SK-N-SH treated with all-trans-retinoic acid at 6 μM for 48 hours (cell line): ENCODE measurements around the gene TRIOBP.

Experiments
- ATAC-seq: fragments of 200-7000 bp; cut with Tn5 transposase; 3 replicates; pipeline ENCODE4 v1.9.1; 2020; ENCODE audit warnings: mild to moderate bottlenecking, moderate library complexity
- ARNTL ChIP-seq: fragments of 450-650 bp; formaldehyde crosslinking; IDR thresholded peaks from 2 replicates; pipeline ENCODE4 v1.5.0; 2020; ENCODE audit warnings: low read depth, mild to moderate bottlenecking, moderate library complexity, borderline replicate concordance
- BACH2 ChIP-seq: fragments of 250-450 bp; sonication (Bioruptor Pico); IDR thresholded peaks from 2 replicates; pipeline ENCODE4 v1.9.0; 2021; ENCODE audit warnings: mild to moderate bottlenecking, borderline replicate concordance
- CREB5 ChIP-seq: fragments of 250-450 bp; sonication (Bioruptor Pico); IDR thresholded peaks from 2 replicates; pipeline ENCODE4 v1.5.1; 2020; ENCODE audit warnings: low read depth, mild to moderate bottlenecking, moderate library complexity
- CSDC2 ChIP-seq: fragments of 250-450 bp; sonication (Bioruptor Pico); IDR thresholded peaks from 2 replicates; pipeline ENCODE4 v1.5.0; 2020; ENCODE audit warnings: mild to moderate bottlenecking, moderate library complexity
- ESRRG ChIP-seq: fragments of 250-450 bp; sonication (Bioruptor Pico); IDR thresholded peaks from 2 replicates; pipeline ENCODE4 v1.6.1; 2021; ENCODE audit warnings: mild to moderate bottlenecking
- GLIS3 ChIP-seq: fragments of 250-450 bp; sonication (Bioruptor Pico); IDR thresholded peaks from 2 replicates; pipeline ENCODE4 v1.5.0; 2020; ENCODE audit warnings: mild to moderate bottlenecking, moderate library complexity
- ISL1 ChIP-seq: fragments of 250-450 bp; sonication (Bioruptor Pico); IDR thresholded peaks from 2 replicates; pipeline ENCODE4 v2.1.2; 2022; ENCODE audit warnings: mild to moderate bottlenecking, moderate library complexity
- OSR1 ChIP-seq: fragments of 250-450 bp; sonication (Bioruptor Pico); IDR thresholded peaks from 2 replicates; pipeline ENCODE4 v1.8.0; 2022; ENCODE audit warnings: moderate library complexity, mild to moderate bottlenecking, inconsistent platforms
- PATZ1 ChIP-seq: fragments of 250-450 bp; sonication (Bioruptor Pico); IDR thresholded peaks from 2 replicates; pipeline ENCODE4 v1.8.0; 2020; ENCODE audit warnings: mild to moderate bottlenecking, moderate library complexity, borderline replicate concordance
- POU6F1 ChIP-seq: fragments of 250-450 bp; sonication (Bioruptor Pico); IDR thresholded peaks from 2 replicates; pipeline ENCODE4 v1.8.0; 2021; ENCODE audit warnings: low read depth, mild to moderate bottlenecking, moderate library complexity, borderline replicate concordance
- PPARA ChIP-seq: fragments of 250-450 bp; sonication (Bioruptor Pico); IDR thresholded peaks from 2 replicates; pipeline ENCODE4 v1.5.0; 2020; ENCODE audit warnings: mild to moderate bottlenecking, borderline replicate concordance
- RARB ChIP-seq: fragments of 250-450 bp; sonication (Bioruptor Pico); IDR thresholded peaks from 2 replicates; pipeline ENCODE4 v1.8.0; 2021; ENCODE audit warnings: mild to moderate bottlenecking, moderate library complexity
- SNAI2 ChIP-seq: fragments of 250-450 bp; sonication (Bioruptor Pico); IDR thresholded peaks from 2 replicates; pipeline ENCODE4 v1.5.0; 2020; ENCODE audit warnings: mild to moderate bottlenecking, moderate library complexity
- TCF4 ChIP-seq: fragments of 250-450 bp; sonication (Bioruptor Pico); IDR thresholded peaks from 2 replicates; pipeline ENCODE4 v1.8.0; 2021; ENCODE audit warnings: mild to moderate bottlenecking, moderate library complexity, borderline replicate concordance
- TOX ChIP-seq: fragments of 250-450 bp; sonication (Bioruptor Pico); IDR thresholded peaks from 2 replicates; pipeline ENCODE4 v1.8.0; 2021; ENCODE audit warnings: mild to moderate bottlenecking, moderate library complexity, borderline replicate concordance
- ZC3H10 ChIP-seq: fragments of 250-450 bp; sonication (Bioruptor Pico); IDR thresholded peaks from 2 replicates; pipeline ENCODE4 v1.5.1; 2021; ENCODE audit warnings: mild to moderate bottlenecking, moderate library complexity
- ZFP30 ChIP-seq: fragments of 450-650 bp; formaldehyde crosslinking; IDR thresholded peaks from 2 replicates; pipeline ENCODE4 v1.5.0; 2022; ENCODE audit warnings: mild to moderate bottlenecking, moderate library complexity
- ZNF565 ChIP-seq: fragments of 450-650 bp; formaldehyde crosslinking; conservative IDR thresholded peaks from 2 replicates; pipeline ENCODE4 v1.5.0; 2020; ENCODE audit warnings: low read depth, mild to moderate bottlenecking, moderate library complexity
- TF ChIP-seq, protein P1 (sequence below): fragments of 250-450 bp; sonication (Bioruptor Pico); IDR thresholded peaks from 2 replicates; pipeline ENCODE4 v1.5.0; 2020; ENCODE audit warnings: mild to moderate bottlenecking, moderate library complexity

Gene TRIOBP

DNA sequence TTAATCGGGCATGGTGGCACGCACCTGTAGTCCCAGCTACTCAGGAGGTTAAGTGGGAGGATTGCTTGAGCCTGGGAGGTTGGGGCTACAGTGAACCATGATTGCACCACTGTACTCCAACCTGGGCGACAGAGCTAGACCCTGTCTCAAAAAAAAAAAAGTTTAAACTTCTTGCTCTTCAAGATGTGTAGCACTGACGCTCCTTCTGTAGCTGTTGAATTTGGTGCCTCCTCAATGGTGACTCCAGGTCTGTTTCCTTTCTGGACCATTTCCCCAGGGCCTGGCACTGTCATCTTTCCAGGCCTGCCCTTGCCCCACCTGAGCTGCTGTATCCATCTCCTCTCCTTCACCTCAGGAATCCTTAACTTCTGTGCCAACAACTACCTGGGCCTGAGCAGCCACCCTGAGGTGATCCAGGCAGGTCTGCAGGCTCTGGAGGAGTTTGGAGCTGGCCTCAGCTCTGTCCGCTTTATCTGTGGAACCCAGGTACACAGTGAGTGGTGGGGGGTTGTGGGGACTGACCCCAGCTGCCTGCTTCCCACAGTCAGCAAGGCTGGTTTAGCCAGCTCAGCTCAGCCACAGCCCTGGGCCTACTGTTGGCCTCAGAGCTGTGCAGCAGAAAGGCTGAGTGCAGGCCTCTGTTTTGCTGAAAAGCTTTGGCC lies 113.0 kb downstream of the TRIOBP start (continued):
- TF ChIP-seq RARB (CRISPR knock-in tag) = no peak
- TF ChIP-seq POU6F1 (CRISPR knock-in tag) = no peak
- no peak for TF ChIP-seq ISL1 (CRISPR knock-in tag)
- no peak for TF ChIP-seq OSR1 (CRISPR knock-in tag)
- no peak for TF ChIP-seq ZFP30 (CRISPR knock-in tag)
- TF ChIP-seq TOX (CRISPR knock-in tag) = no peak
- TF ChIP-seq ARNTL (CRISPR knock-in tag) = no peak
- TF ChIP-seq PPARA (CRISPR knock-in tag) = no peak

- TF ChIP-seq GLIS3 (no peak), CREB5 (CRISPR knock-in tag) (no peak), TOX (CRISPR knock-in tag) (no peak), OSR1 (CRISPR knock-in tag) (no peak), ISL1 (CRISPR knock-in tag) (no peak), ZC3H10 (CRISPR knock-in tag) (no peak), POU6F1 (CRISPR knock-in tag) (no peak), CSDC2 (CRISPR knock-in tag) (no peak), PATZ1 (CRISPR knock-in tag) (no peak), BACH2 (CRISPR knock-in tag) (no peak), TCF4 (CRISPR knock-in tag) (no peak), ZNF565 (CRISPR knock-in tag) (no peak), ARNTL (CRISPR knock-in tag) (no peak), RARB (CRISPR knock-in tag) (no peak), ESRRG (CRISPR knock-in tag) (no peak), ZFP30 (CRISPR knock-in tag) (no peak), SNAI2 (CRISPR knock-in tag) (no peak)
- TF ChIP-seq, protein P1, sequence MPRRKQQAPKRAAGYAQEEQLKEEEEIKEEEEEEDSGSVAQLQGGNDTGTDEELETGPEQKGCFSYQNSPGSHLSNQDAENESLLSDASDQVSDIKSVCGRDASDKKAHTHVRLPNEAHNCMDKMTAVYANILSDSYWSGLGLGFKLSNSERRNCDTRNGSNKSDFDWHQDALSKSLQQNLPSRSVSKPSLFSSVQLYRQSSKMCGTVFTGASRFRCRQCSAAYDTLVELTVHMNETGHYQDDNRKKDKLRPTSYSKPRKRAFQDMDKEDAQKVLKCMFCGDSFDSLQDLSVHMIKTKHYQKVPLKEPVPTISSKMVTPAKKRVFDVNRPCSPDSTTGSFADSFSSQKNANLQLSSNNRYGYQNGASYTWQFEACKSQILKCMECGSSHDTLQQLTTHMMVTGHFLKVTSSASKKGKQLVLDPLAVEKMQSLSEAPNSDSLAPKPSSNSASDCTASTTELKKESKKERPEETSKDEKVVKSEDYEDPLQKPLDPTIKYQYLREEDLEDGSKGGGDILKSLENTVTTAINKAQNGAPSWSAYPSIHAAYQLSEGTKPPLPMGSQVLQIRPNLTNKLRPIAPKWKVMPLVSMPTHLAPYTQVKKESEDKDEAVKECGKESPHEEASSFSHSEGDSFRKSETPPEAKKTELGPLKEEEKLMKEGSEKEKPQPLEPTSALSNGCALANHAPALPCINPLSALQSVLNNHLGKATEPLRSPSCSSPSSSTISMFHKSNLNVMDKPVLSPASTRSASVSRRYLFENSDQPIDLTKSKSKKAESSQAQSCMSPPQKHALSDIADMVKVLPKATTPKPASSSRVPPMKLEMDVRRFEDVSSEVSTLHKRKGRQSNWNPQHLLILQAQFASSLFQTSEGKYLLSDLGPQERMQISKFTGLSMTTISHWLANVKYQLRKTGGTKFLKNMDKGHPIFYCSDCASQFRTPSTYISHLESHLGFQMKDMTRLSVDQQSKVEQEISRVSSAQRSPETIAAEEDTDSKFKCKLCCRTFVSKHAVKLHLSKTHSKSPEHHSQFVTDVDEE (CRISPR knock-in tag) = no peak
- ATAC-seq = no peak
These were observed 115.0 kb downstream of the TRIOBP start for GRCh38 chr22:37811867-37812266.
